Type B pancreatic cell (in vitro differentiated cells): Measurements from ENCODE around the gene CARS1. TPM values are rescaled to one million over a fixed set of nuclear protein-coding genes. Genes with fewer than 3 reads are reported as not detected.
A peak's percentile ranks its signal among the peaks of the same experiment; 100 is the strongest.

ENCODE experiments used
- DNase-seq: peaks from one replicate; pipeline ENCODE4 v3.0.0; 2021; ENCODE audit warnings: mixed read lengths; ENCODE audit not compliant: unreplicated experiment; ENCODE audit errors: extremely low spot score
- H3K27ac Mint-ChIP-seq: 2 replicates; pipeline ENCODE4 v1.8.0; 2021; ENCODE audit warnings: mild to moderate bottlenecking, mixed read lengths
- H3K27me3 Mint-ChIP-seq: 2 replicates; pipeline ENCODE4 v1.8.0; 2021; ENCODE audit warnings: mixed read lengths
- H3K36me3 Mint-ChIP-seq: 2 replicates; pipeline ENCODE4 v1.8.0; 2021; ENCODE audit warnings: mixed read lengths
- H3K4me1 Mint-ChIP-seq: one replicate; pipeline ENCODE4 v1.8.0; 2021; ENCODE audit warnings: mixed read lengths; ENCODE audit not compliant: unreplicated experiment
- H3K4me3 Mint-ChIP-seq: 2 replicates; pipeline ENCODE4 v1.8.0; 2021; ENCODE audit warnings: mild to moderate bottlenecking, mixed read lengths
- H3K9me3 Mint-ChIP-seq: 2 replicates; pipeline ENCODE4 v1.8.0; 2021; ENCODE audit warnings: mixed read lengths
- CTCF ChIP-seq: fragments of 200-600 bp; sonication (generic); conservative IDR thresholded peaks from 2 replicates; pipeline ENCODE4 v1.5.0; 2021; ENCODE audit warnings: antibody characterized with exemption, mild to moderate bottlenecking
- total RNA-seq: library from RNA; stranded (reverse); gene quantifications from 2 replicates; pipeline ENCODE4 v1.2.1, GENCODE V29; 2021; ENCODE audit warnings: low replicate concordance

Gene CARS1
- total RNA-seq, 1 donor from 2014 or later = 38.9 TPM

GRCh38 chr11:3091846-3092602 lies 34.8 kb upstream of the CARS1 start:
- H3K4me1 Mint-ChIP-seq = peaks cover 4% of the 10 kb centered on the region
- no peak overlapping the region for H3K4me3 Mint-ChIP-seq
- TF ChIP-seq CTCF = peak; percentile 100
- H3K27ac Mint-ChIP-seq = no peak overlapping the region
- H3K36me3 Mint-ChIP-seq = peaks cover 4% of the 10 kb centered on the region
- H3K27me3 Mint-ChIP-seq = no peaks in the 10 kb centered on the region
- peak; percentile 79 for DNase-seq
- H3K9me3 Mint-ChIP-seq = no peaks in the 10 kb centered on the region

- H3K27me3 Mint-ChIP-seq = no peaks in the 10 kb centered on the region
- no peak overlapping the region for H3K4me3 Mint-ChIP-seq
- DNase-seq = no peak
- H3K27ac Mint-ChIP-seq = no peak overlapping the region
- no peak for TF ChIP-seq CTCF
- no peaks in the 10 kb centered on the region for H3K36me3 Mint-ChIP-seq
- peaks cover 4% of the 10 kb centered on the region for H3K4me1 Mint-ChIP-seq
- H3K9me3 Mint-ChIP-seq = no peaks in the 10 kb centered on the region
Observed at GRCh38 chr11:3091081-3091845, 34.0 kb upstream of the CARS1 start.

DNA sequence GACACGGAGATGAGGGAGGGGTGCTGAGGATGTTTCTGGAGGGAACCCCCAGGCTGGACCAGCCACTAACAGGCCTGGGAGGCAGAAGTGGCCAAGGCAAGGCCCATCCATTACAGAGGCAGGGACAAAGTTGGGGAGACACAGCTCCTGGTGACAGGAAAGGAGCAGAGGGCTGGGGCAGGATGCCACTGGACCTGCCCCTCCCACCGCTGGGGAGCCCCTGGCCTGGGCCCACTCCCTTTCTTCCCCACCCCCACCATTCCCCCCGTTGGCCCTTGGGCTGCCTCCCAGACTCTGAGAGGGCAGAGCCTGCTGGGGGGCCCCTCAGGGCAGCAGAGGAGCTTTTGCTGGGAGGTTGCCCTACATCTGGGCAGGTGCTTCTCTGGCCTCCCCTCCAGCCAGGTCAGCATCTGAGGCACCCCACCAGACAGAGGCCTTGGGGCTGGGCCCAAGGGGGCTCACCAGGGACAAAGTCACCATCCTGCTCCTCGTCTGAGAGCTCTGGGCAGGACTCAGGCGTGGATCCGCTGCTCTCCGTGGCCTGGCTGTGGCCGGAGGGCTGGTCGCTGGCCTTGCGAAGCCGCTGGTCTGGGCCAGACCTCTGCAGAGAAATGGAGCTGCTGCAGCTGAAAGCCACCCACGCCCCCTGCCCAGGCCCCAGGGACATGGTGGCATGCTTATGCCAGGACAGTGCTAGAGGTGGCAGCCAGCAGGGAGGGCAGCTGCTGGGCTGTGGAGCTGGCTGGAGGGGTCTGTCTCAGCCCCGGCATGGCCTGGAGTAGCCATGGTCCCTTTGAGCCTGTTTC lies 33.1 kb upstream of the CARS1 start:
- no peaks in the 10 kb centered on the region for H3K9me3 Mint-ChIP-seq
- H3K36me3 Mint-ChIP-seq = no peaks in the 10 kb centered on the region
- H3K4me1 Mint-ChIP-seq = no peaks in the 10 kb centered on the region
- no peak for TF ChIP-seq CTCF
- no peak overlapping the region for H3K4me3 Mint-ChIP-seq
- no peak for DNase-seq
- no peak overlapping the region for H3K27ac Mint-ChIP-seq
- H3K27me3 Mint-ChIP-seq = no peaks in the 10 kb centered on the region

GRCh38 chr11:3089236-3090061 lies 32.2 kb upstream of the CARS1 start:
- no peak for DNase-seq
- H3K27me3 Mint-ChIP-seq = no peaks in the 10 kb centered on the region

More at GRCh38 chr11:3089236-3090061, 32.2 kb upstream of the CARS1 start:
- Mint-ChIP-seq H3K9me3 (no peaks in the 10 kb centered on the region), H3K4me1 (no peaks in the 10 kb centered on the region), H3K4me3 (no peak overlapping the region), H3K36me3 (no peaks in the 10 kb centered on the region), H3K27ac (no peak overlapping the region)
- no peak for TF ChIP-seq CTCF
